H9 (cell line): ENCODE data around the gene NRP1. TPM values are rescaled to one million over a fixed set of nuclear protein-coding genes. Genes with fewer than 3 reads are reported as not detected.

ENCODE experiments used
- DNase-seq: peaks from one replicate; pipeline ENCODE4 v3.0.0-alpha.2; 2017
- H2AFZ ChIP-seq: one replicate; pipeline ENCODE4 v1.6.1; 2013; ENCODE audit warnings: mild to moderate bottlenecking, low read length, control low read depth, moderate library complexity
- H2AK5ac ChIP-seq: 2 replicates; pipeline ENCODE4 v1.6.1; 2013; ENCODE audit warnings: low read length, control low read depth, mixed read lengths; ENCODE audit not compliant: insufficient read length
- H2BK120ac ChIP-seq: one replicate; pipeline ENCODE4 v1.6.1; 2013; ENCODE audit warnings: low read depth, mild to moderate bottlenecking, low read length, control low read depth, inconsistent platforms; ENCODE audit not compliant: poor library complexity, severe bottlenecking
- H2BK12ac ChIP-seq: 2 replicates; pipeline ENCODE4 v1.6.1; 2013; ENCODE audit warnings: low read length, control low read depth, mixed read lengths, low read depth; ENCODE audit not compliant: insufficient read length
- H2BK15ac ChIP-seq: 2 replicates; pipeline ENCODE4 v1.6.1; 2013; ENCODE audit warnings: low read depth, low read length, control low read depth
- H2BK20ac ChIP-seq: one replicate; pipeline ENCODE4 v1.6.1; 2013; ENCODE audit warnings: low read depth, mild to moderate bottlenecking, low read length, control low read depth, inconsistent platforms; ENCODE audit not compliant: poor library complexity, severe bottlenecking
- H2BK5ac ChIP-seq: 2 replicates; pipeline ENCODE4 v1.6.1; 2013; ENCODE audit warnings: low read length, control low read depth, mixed read lengths; ENCODE audit not compliant: insufficient read length
- H3K14ac ChIP-seq: 2 replicates; pipeline ENCODE4 v1.6.1; 2013; ENCODE audit warnings: low read length, control low read depth; ENCODE audit not compliant: insufficient read depth
- H3K18ac ChIP-seq: 2 replicates; pipeline ENCODE4 v1.6.1; 2013; ENCODE audit warnings: low read depth, mild to moderate bottlenecking, mixed read lengths, low read length, control low read depth; ENCODE audit not compliant: insufficient read length
- H3K23ac ChIP-seq: 2 replicates; pipeline ENCODE4 v1.6.1; 2013; ENCODE audit warnings: low read length, control low read depth, mixed read lengths, low read depth; ENCODE audit not compliant: insufficient read length
- H3K23me2 ChIP-seq: 2 replicates; pipeline ENCODE4 v1.6.1; 2013; ENCODE audit warnings: low read depth, mild to moderate bottlenecking, mixed read lengths, low read length, control low read depth; ENCODE audit not compliant: insufficient read length, poor library complexity, severe bottlenecking
- H3K27ac ChIP-seq: 2 replicates; pipeline ENCODE4 v1.5.1; 2013; ENCODE audit warnings: low read length, control low read depth, mixed read lengths, low read depth; ENCODE audit not compliant: insufficient read length
- H3K27me3 ChIP-seq: 2 replicates; pipeline ENCODE4 v1.6.1; 2013; ENCODE audit warnings: low read length, control low read depth, inconsistent platforms; ENCODE audit not compliant: insufficient read depth
- H3K4ac ChIP-seq: 2 replicates; pipeline ENCODE4 v1.6.1; 2013; ENCODE audit warnings: low read depth, mild to moderate bottlenecking, control low read depth, inconsistent platforms, low read length, moderate library complexity
- H3K4me1 ChIP-seq: 2 replicates; pipeline ENCODE4 v1.6.1; 2013; ENCODE audit warnings: low read length, control low read depth, inconsistent platforms; ENCODE audit not compliant: insufficient read depth
- H3K4me2 ChIP-seq: 2 replicates; pipeline ENCODE4 v1.6.1; 2013; ENCODE audit warnings: low read length, control low read depth, mixed read lengths; ENCODE audit not compliant: insufficient read length, insufficient read depth
- H3K56ac ChIP-seq: 2 replicates; pipeline ENCODE4 v1.6.1; 2013; ENCODE audit warnings: low read depth, mild to moderate bottlenecking, mixed read lengths, low read length, control low read depth; ENCODE audit not compliant: insufficient read length
- H3K79me1 ChIP-seq: 2 replicates; pipeline ENCODE4 v1.6.1; 2013; ENCODE audit warnings: low read depth, mild to moderate bottlenecking, moderate library complexity, low read length, control low read depth, inconsistent platforms; ENCODE audit not compliant: insufficient read depth, poor library complexity, severe bottlenecking
- H3K79me2 ChIP-seq: 2 replicates; pipeline ENCODE4 v1.6.1; 2013; ENCODE audit warnings: low read length, control low read depth, inconsistent platforms; ENCODE audit not compliant: insufficient read depth
- H3K9ac ChIP-seq: 2 replicates; pipeline ENCODE4 v1.6.1; 2013; ENCODE audit warnings: low read length, control low read depth, mixed read lengths; ENCODE audit not compliant: insufficient read length; ENCODE audit errors: extremely low read depth
- H3K9me3 ChIP-seq: one replicate; pipeline ENCODE4 v1.6.1; 2013; ENCODE audit warnings: low read depth, low read length, inconsistent platforms; ENCODE audit not compliant: control insufficient read depth
- H3T11ph ChIP-seq: one replicate; pipeline ENCODE4 v1.6.1; 2013; ENCODE audit warnings: mild to moderate bottlenecking, low read length, control low read depth, inconsistent platforms
- H4K20me1 ChIP-seq: one replicate; pipeline ENCODE4 v1.6.1; 2013; ENCODE audit not compliant: control insufficient read depth, insufficient read length, insufficient read depth
- H4K5ac ChIP-seq: 2 replicates; pipeline ENCODE4 v1.6.1; 2013; ENCODE audit warnings: low read depth, mild to moderate bottlenecking, mixed read lengths, low read length, control low read depth; ENCODE audit not compliant: insufficient read length
- H4K8ac ChIP-seq: replicated peaks from 2 replicates; pipeline ENCODE4 v1.6.1; 2013; ENCODE audit warnings: low read length, control low read depth, mixed read lengths, low read depth; ENCODE audit not compliant: insufficient read length
- H4K91ac ChIP-seq: 2 replicates; pipeline ENCODE4 v1.6.1; 2013; ENCODE audit warnings: low read depth, mild to moderate bottlenecking, moderate library complexity, mixed read lengths, low read length, control low read depth; ENCODE audit not compliant: insufficient read length
- H3K27ac Mint-ChIP-seq, 3 experiments: 2 replicates in 2 of 3; 3 replicates in 1 of 3; pipeline ENCODE4 v1.8.0; 2020 to 2021; ENCODE audit warnings: mixed read lengths in 3 of 3, mild to moderate bottlenecking in 1 of 3, moderate library complexity in 1 of 3
- H3K27me3 Mint-ChIP-seq: 2 replicates; pipeline ENCODE4 v1.8.0; 2021; ENCODE audit warnings: low read depth, mild to moderate bottlenecking, moderate library complexity, mixed read lengths
- H3K36me3 Mint-ChIP-seq, 3 experiments: 2 replicates in 2 of 3; 3 replicates in 1 of 3; pipeline ENCODE4 v1.8.0; 2020 to 2021; ENCODE audit warnings: low read depth in 3 of 3, mixed read lengths in 3 of 3; ENCODE audit not compliant: insufficient read depth in 1 of 3
- H3K4me1 Mint-ChIP-seq, 2 experiments: 2 replicates each; pipeline ENCODE4 v1.8.0; 2020; ENCODE audit warnings: mixed read lengths in 2 of 2
- H3K4me3 Mint-ChIP-seq, 2 experiments: 2 replicates in 1 of 2; 3 replicates in 1 of 2; pipeline ENCODE4 v1.8.0; 2020 to 2021; ENCODE audit warnings: mild to moderate bottlenecking in 2 of 2, mixed read lengths in 2 of 2, moderate library complexity in 1 of 2
- H3K9me3 Mint-ChIP-seq, 2 experiments: 2 replicates in 1 of 2; 3 replicates in 1 of 2; pipeline ENCODE4 v1.8.0; 2020; ENCODE audit warnings: mild to moderate bottlenecking in 2 of 2, mixed read lengths in 2 of 2, moderate library complexity in 1 of 2
- WGBS: extraction: QIAGEN DNeasy Blood & Tissue Kit; methylation state at CpG from one replicate; pipeline ENCODE4 v1.1.7; 2013; ENCODE audit warnings: missing lambda C conversion rate, low lambda C conversion rate, mixed read lengths; ENCODE audit not compliant: insufficient read length; ENCODE audit errors: extremely low coverage; 5-methylcytosine and 5-hydroxymethylcytosine counted together
- total RNA-seq: library from RNA; stranded (reverse); gene quantifications from 2 replicates; pipeline ENCODE4 v1.2.1, GENCODE V29; 2021
- TF ChIP-seq, protein P1 (sequence below): fragments of 200-600 bp; sonication (generic); conservative IDR thresholded peaks from 3 replicates; pipeline ENCODE4 v1.8.0; 2021; ENCODE audit warnings: antibody characterized with exemption, mild to moderate bottlenecking

Gene NRP1
- total RNA-seq, 1 experiment from 2014 or later, result 4.6 TPM

DNA sequence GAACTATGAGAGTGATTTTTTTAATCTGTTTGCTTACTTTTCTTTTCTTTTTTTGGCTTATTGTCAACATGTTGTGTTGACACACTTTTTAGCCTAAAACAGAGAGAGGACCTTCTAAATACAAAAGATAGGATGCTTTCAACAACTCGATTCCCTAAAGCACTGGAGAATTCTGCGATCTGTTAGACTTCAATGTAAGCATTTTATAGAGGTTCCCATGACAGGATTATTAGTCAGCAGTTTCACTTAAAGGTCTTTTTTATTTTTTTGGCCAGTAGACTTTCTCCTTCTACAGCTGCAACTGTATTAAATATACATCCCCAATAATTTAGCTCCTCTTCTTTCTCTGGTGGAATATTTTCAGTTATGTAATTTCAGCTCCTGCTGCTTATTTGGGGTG lies 12.7 kb upstream of the NRP1 start:
- H2BK120ac ChIP-seq, result no peak overlapping the region
- no peak overlapping the region for H3K14ac ChIP-seq
- no peaks in the 10 kb centered on the region for H3K36me3 Mint-ChIP-seq
- H4K8ac ChIP-seq, result no peak overlapping the region
- no peak overlapping the region for H3K4me3 Mint-ChIP-seq
- H3K9me3 ChIP-seq, result no peaks in the 10 kb centered on the region
- no peak overlapping the region for H2AK5ac ChIP-seq
- H3K27ac ChIP-seq, result no peak overlapping the region
- TF ChIP-seq, protein P1, sequence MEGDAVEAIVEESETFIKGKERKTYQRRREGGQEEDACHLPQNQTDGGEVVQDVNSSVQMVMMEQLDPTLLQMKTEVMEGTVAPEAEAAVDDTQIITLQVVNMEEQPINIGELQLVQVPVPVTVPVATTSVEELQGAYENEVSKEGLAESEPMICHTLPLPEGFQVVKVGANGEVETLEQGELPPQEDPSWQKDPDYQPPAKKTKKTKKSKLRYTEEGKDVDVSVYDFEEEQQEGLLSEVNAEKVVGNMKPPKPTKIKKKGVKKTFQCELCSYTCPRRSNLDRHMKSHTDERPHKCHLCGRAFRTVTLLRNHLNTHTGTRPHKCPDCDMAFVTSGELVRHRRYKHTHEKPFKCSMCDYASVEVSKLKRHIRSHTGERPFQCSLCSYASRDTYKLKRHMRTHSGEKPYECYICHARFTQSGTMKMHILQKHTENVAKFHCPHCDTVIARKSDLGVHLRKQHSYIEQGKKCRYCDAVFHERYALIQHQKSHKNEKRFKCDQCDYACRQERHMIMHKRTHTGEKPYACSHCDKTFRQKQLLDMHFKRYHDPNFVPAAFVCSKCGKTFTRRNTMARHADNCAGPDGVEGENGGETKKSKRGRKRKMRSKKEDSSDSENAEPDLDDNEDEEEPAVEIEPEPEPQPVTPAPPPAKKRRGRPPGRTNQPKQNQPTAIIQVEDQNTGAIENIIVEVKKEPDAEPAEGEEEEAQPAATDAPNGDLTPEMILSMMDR, result no peak
- no peak overlapping the region for H2BK15ac ChIP-seq
- H3K27me3 ChIP-seq, result no peaks in the 10 kb centered on the region
- no peak overlapping the region for H2BK5ac ChIP-seq
- H3K79me1 ChIP-seq, result no peaks in the 10 kb centered on the region
- peaks cover under 1% of the 10 kb centered on the region; the same call in 1 of the 2 replicates for H3K4me1 ChIP-seq
- WGBS, result no CpG with 5 or more reads among the region's 2 CpGs
- no peaks in the 10 kb centered on the region for H3K79me2 ChIP-seq
- peaks cover 0 to 2% of the 10 kb centered on the region in 2 experiments; a peak in 1 of 4 replicates for H3K4me1 Mint-ChIP-seq
- H3T11ph ChIP-seq, result no peak overlapping the region
- H4K91ac ChIP-seq, result no peak overlapping the region
- no peak overlapping the region for H2BK12ac ChIP-seq
- H3K27ac Mint-ChIP-seq, result no peak overlapping the region
- H3K18ac ChIP-seq, result no peak overlapping the region
- no peak for DNase-seq
- no peak overlapping the region for H3K56ac ChIP-seq
- H3K23ac ChIP-seq, result no peak overlapping the region
- H4K20me1 ChIP-seq, result no peaks in the 10 kb centered on the region
- no peak overlapping the region for H2AFZ ChIP-seq
- no peak overlapping the region for H4K5ac ChIP-seq
- H3K9ac ChIP-seq, result no peak overlapping the region
- no peak overlapping the region for H3K4ac ChIP-seq
- H3K23me2 ChIP-seq, result no peaks in the 10 kb centered on the region
- peaks cover 0 to 4% of the 10 kb centered on the region in 2 experiments; a peak in 2 of 5 replicates for H3K9me3 Mint-ChIP-seq
- H3K27me3 Mint-ChIP-seq, result peaks cover 2% of the 10 kb centered on the region; the same call in 1 of the 2 replicates
- no peak overlapping the region for H2BK20ac ChIP-seq
- no peak overlapping the region for H3K4me2 ChIP-seq
